ENCODE results near the gene TAOK2. TPM values are rescaled to one million over a fixed set of nuclear protein-coding genes. Genes with fewer than 3 reads are reported as not detected.

TAOK2 gene
- total RNA-seq, 6 experiments from 2014 or later: 15.8 to 19.6 (median 17.2) TPM

DNA sequence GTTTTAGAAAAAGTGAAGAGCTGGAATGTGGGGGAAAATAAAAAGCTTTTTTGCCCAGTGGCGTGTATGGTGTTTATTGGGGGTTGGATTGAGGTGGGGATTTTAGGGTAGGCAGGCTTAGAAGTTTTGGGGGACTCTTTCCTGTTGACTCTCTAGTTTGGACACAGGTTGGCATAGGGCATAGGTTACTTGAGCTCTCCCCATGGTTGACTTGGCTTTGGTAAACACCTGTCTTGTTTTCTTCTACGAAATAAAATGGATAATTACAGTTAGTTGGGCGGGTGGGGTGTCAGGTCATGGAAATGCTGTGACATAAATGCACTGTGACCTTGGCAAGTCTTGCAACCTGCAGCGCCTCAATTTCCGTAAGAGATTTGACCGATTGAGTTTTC is 680 bp upstream of the TAOK2 start:
- intact Hi-C loops (cut with DNase I): no loop called here
- peak overlapping the region in 1 of 3 donors; percentile 74 for H3K27ac ChIP-seq
- H3K4me3 ChIP-seq: peak overlapping the region in 2 of 3 donors; percentile 79 to 95
- no peak for ATAC-seq
- no peak for DNase-seq
- peaks cover 0 to 22% (median 10%) of the 10 kb centered on the region in 4 donors for H3K4me1 ChIP-seq
- TF ChIP-seq, protein P1, sequence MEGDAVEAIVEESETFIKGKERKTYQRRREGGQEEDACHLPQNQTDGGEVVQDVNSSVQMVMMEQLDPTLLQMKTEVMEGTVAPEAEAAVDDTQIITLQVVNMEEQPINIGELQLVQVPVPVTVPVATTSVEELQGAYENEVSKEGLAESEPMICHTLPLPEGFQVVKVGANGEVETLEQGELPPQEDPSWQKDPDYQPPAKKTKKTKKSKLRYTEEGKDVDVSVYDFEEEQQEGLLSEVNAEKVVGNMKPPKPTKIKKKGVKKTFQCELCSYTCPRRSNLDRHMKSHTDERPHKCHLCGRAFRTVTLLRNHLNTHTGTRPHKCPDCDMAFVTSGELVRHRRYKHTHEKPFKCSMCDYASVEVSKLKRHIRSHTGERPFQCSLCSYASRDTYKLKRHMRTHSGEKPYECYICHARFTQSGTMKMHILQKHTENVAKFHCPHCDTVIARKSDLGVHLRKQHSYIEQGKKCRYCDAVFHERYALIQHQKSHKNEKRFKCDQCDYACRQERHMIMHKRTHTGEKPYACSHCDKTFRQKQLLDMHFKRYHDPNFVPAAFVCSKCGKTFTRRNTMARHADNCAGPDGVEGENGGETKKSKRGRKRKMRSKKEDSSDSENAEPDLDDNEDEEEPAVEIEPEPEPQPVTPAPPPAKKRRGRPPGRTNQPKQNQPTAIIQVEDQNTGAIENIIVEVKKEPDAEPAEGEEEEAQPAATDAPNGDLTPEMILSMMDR (IDR thresholded peaks at IDR 0.05): no peak
- no peak for TF ChIP-seq POLR2A (IDR thresholded peaks at IDR 0.05)
- peaks cover 0 to 20% (median 3%) of the 10 kb centered on the region in 4 donors for H3K36me3 ChIP-seq
- H3K9me3 ChIP-seq: no peaks in the 10 kb centered on the region
- 92% methylated on average over 3 of the region's 6 CpGs for WGBS (ENCODE audit: insufficient coverage, low coverage, low lambda C conversion rate, missing lambda C conversion rate)
- H3K27me3 ChIP-seq: no peaks in the 10 kb centered on the region

DNA sequence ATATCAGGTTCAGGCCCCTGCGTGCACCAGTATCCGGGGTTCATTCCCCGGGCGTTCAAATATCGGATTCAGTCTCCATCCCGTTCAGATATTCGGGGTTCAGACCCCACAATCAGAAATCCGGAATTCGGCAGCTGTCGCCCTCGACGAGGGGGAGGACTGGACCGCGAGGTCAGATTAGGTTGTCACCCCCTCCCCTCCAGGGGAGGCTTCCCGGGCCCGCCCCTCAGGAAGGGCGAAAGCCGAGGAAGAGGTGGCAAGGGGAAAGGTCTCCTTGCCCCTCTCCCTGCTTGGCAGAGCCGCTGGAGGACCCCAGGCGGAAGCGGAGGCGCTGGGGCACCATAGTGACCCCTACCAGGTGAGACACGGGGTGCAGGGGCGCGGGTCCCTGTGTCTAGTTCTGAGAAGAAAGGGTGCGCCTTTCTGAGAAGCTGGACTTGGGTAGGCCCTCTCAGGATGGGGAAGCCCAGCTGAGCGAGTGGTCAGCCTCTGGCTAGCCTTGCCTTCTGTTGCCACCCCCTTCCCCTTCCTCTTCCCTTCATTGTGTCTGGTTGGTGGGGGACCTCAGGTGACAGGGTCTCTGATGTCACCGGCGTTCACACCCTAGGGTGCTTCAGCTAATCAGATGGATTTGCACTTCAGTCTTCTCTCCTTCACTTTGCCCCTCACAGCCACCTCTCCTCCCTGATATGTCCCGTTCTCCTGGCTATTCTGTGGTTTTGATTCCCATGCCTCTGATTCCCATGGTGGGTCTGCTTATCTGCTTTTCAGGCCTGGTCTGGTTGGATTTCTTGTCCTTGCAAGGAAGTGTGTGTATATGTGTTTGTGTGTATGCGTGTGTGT is 844 bp downstream of the TAOK2 start:
- peaks cover 0 to 22% (median 10%) of the 10 kb centered on the region in 4 donors for H3K4me1 ChIP-seq
- no peaks in the 10 kb centered on the region for H3K27me3 ChIP-seq
- peak overlapping the region; percentile 56 to 87 (median 74) for H3K27ac ChIP-seq
- TF ChIP-seq POLR2A (IDR thresholded peaks at IDR 0.05): no peak
- TF ChIP-seq, protein P1 (IDR thresholded peaks at IDR 0.05): no peak
- peaks cover 2 to 26% (median 13%) of the 10 kb centered on the region in 4 donors for H3K36me3 ChIP-seq
- peak in 1 of 4 donors; percentile 18 for ATAC-seq
- no peaks in the 10 kb centered on the region for H3K9me3 ChIP-seq
- 5% methylated on average over 11 of the region's 31 CpGs for WGBS (ENCODE audit: insufficient coverage, low coverage, low lambda C conversion rate, missing lambda C conversion rate)
- intact Hi-C loops (cut with DNase I): no loop called here
- peak overlapping the region; percentile 79 to 98 (median 95) for H3K4me3 ChIP-seq
- peak in 2 of 3 donors; percentile 48 to 53 for DNase-seq

DNA sequence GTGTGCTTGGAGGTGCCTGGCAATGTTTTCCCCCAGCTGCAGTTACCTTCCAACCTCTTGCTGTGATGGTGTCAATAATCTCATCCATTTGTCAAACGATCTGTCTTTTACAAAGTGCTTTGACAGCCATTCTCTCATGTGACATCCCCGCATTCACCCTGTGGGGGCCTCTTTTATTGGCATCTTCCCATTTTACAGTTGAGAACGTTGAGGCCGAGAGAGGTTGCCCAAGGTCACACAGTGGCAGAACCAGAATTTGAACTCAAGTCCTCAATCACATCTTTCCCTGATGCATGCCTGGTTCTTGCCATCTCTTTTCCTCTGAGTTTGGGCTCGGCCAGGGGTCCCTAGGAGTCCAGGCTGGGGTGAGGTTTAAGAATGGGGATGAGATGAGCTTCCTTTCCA is 1.5 kb downstream of the TAOK2 start:
- Histone ChIP-seq H3K27me3 (no peaks in the 10 kb centered on the region), H3K36me3 (peaks cover 5 to 32% (median 16%) of the 10 kb centered on the region in 4 donors), H3K4me1 (peaks cover 0 to 22% (median 10%) of the 10 kb centered on the region in 4 donors), H3K9me3 (no peaks in the 10 kb centered on the region), H3K27ac (no peak overlapping the region), H3K4me3 (peak overlapping the region; percentile 79 to 98 (median 95))
- 40% methylated on average over 4 of the region's 5 CpGs for WGBS (ENCODE audit: insufficient coverage, low coverage, low lambda C conversion rate, missing lambda C conversion rate)
- ATAC-seq (no peak), DNase-seq (no peak)
- intact Hi-C loops (cut with DNase I): no loop called here
- no peak for TF ChIP-seq POLR2A (IDR thresholded peaks at IDR 0.05)
- TF ChIP-seq, protein P1 (IDR thresholded peaks at IDR 0.05): no peak

DNA sequence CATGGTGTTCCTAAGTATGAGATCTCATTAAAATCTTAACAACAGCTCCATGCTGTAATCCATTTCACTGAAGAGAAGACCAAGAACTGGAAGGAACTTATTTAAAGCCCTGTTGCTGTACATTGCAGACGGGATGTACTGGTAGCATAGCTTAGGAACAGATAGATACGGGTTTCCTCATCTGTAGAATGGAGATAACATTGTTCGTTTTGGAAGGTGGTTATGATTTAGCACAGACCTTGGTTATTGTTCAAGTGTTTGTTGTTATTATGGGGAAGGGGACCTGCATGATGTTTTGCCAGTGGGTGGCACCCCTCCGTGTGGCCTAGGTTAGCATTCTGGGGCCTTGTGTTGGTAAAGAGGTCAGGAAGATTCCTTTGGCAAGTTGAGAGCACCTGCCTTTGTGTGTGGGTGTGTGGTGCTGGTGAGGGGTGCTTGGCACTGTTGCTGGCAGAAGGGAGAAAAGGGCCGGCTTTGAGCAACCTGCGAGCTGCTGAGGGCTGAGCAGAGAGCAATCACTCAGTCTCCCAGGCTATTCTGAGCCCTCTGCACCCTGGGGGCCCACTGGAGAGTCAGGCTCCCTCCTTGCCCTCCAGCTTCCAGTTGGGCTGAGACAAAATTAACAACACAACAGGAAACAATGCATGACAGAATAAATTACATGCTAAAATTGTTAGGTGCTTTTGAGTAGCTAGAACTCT is 2.3 kb downstream of the TAOK2 start:
- intact Hi-C loops (cut with DNase I): no loop called here
- Histone ChIP-seq H3K27me3 (no peaks in the 10 kb centered on the region), H3K27ac (peak overlapping the region in 1 of 3 donors; percentile 29), H3K4me1 (peaks cover 0 to 22% (median 10%) of the 10 kb centered on the region in 4 donors), H3K9me3 (no peaks in the 10 kb centered on the region), H3K4me3 (peak overlapping the region in 1 of 3 donors; percentile 7), H3K36me3 (peaks cover 5 to 40% (median 18%) of the 10 kb centered on the region in 4 donors)
- 34% methylated on average over 5 of the region's 6 CpGs for WGBS (ENCODE audit: insufficient coverage, low coverage, low lambda C conversion rate, missing lambda C conversion rate)
- ATAC-seq (no peak), DNase-seq (peak in 1 of 3 donors; percentile 46)
- TF ChIP-seq, protein P1 (IDR thresholded peaks at IDR 0.05): no peak
- TF ChIP-seq POLR2A (IDR thresholded peaks at IDR 0.05): no peak

Data from right lobe of liver (tissue), 6 donors.